Central memory CD8-positive, alpha-beta T cell (primary cell): ENCODE results near the gene GSS.

Source experiments
- ATAC-seq: fragments of 150-1000 bp; cut with Tn5 transposase; replicated peaks from 2 replicates; pipeline ENCODE4 v1.10.0; 2022; ENCODE audit warnings: mild to moderate bottlenecking, moderate FRiP score, moderate number of reproducible peaks; ENCODE audit not compliant: poor library complexity, severe bottlenecking; ENCODE audit errors: extremely low read depth
- DNase-seq, 2 donors: peaks; one replicate each; pipeline ENCODE4 v3.0.0; 2021; ENCODE audit warnings: low spot score in 2 of 2
- H3K27ac Mint-ChIP-seq: one replicate; pipeline ENCODE4 v1.8.0; 2022; ENCODE audit warnings: low read depth, mild to moderate bottlenecking, moderate library complexity, mixed read lengths
- H3K27me3 Mint-ChIP-seq: one replicate; pipeline ENCODE4 v1.8.0; 2022; ENCODE audit warnings: mixed read lengths
- H3K36me3 Mint-ChIP-seq: one replicate; pipeline ENCODE4 v1.8.0; 2022; ENCODE audit warnings: mild to moderate bottlenecking, moderate library complexity, mixed read lengths; ENCODE audit not compliant: insufficient read depth
- H3K4me1 Mint-ChIP-seq: one replicate; pipeline ENCODE4 v1.8.0; 2022; ENCODE audit warnings: mixed read lengths
- H3K4me3 Mint-ChIP-seq: one replicate; pipeline ENCODE4 v1.8.0; 2022; ENCODE audit warnings: mild to moderate bottlenecking, moderate library complexity, mixed read lengths
- H3K9me3 Mint-ChIP-seq: one replicate; pipeline ENCODE4 v1.8.0; 2022; ENCODE audit warnings: mixed read lengths

GSS gene

DNA sequence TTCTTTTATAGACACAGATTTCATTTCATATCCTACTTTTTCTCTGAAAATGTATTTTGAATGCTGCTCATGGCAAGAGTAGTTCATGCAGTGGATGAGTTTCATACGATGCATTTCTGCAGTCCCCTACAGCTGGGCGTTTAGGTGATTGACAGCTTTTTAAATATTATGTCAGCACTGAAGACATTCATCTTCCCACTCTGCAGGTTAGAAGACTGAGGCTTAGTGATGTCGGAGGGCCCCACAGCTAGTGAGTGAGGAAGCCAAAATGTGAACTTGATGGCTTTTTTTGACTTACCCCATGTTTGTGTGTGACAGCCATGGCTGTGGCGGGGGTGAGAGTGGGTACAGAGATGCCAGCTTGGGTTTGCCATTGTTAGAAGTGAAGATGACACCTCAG, 33.5 kb upstream of the GSS start:
- H3K27ac Mint-ChIP-seq = peak overlapping the region; percentile 38
- no peak for DNase-seq

DNA sequence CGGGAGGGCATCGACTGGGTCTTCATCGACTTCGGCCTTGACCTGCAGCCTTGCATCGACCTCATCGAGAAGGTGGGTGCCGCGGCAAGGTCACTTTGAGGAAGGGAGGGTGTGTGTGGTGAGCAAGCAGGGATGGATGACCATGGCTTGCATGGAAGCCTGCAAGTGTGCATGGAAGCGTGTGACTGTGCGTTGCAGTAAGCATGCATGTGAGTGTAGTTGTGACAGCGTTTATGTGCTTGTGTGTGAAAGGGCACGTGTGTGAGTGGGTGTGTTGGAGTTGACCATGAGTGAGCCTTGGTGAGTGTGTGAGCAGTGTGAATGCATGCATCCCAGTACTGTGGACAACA, 32.6 kb upstream of the GSS start:
- Mint-ChIP-seq H3K9me3 (no peaks in the 10 kb centered on the region), H3K27ac (no peak overlapping the region), H3K27me3 (peaks cover 11% of the 10 kb centered on the region), H3K4me3 (no peak overlapping the region), H3K4me1 (peaks cover 4% of the 10 kb centered on the region), H3K36me3 (peaks cover 5% of the 10 kb centered on the region)
- ATAC-seq (no peak), DNase-seq (no peak)

More for the DNA sequence above, 33.5 kb upstream of the GSS start:
- H3K27me3 Mint-ChIP-seq = peaks cover 2% of the 10 kb centered on the region
- peaks cover 4% of the 10 kb centered on the region for H3K4me1 Mint-ChIP-seq
- peaks cover 5% of the 10 kb centered on the region for H3K36me3 Mint-ChIP-seq
- no peak overlapping the region for H3K4me3 Mint-ChIP-seq
- no peaks in the 10 kb centered on the region for H3K9me3 Mint-ChIP-seq
- ATAC-seq = no peak

DNA sequence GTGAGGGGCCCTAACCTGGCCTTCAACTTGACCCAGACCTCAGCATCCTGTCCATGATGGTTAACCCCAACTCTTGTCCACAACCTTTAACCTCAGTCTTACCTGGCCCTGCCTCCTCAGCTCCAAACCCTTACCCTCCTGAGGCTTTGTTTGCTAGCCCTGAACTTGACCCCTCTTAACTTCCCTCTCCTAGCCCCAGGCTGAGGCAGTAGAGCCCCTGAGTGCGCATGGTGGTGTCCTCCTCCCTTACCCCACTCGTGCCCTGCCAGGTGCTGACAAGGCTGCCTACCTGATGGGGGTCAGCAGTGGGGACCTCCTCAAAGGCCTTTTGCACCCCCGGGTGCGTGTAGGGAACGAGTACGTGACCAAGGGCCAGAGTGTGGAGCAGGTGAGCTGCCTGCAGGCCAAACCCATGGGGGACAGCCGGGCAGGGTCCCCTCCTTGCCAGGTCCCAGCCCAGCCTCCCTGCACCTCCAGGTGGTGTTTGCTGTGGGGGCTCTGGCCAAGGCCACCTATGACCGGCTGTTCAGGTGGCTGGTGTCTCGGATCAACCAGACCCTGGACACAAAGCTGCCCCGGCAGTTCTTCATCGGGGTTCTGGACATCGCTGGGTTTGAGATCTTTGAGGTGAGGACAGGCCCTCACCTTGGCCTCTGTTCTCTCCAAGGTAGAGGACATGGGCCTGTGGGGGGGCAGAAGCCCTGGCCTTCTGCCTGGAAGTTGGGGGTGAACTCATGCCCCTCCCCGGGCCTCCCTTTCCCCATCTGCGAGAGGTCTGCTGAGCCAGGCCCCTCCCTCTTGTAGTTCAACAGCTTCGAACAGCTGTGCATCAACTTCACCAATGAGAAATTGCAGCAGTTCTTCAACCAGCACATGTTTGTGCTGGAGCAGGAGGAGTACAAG, 31.9 kb upstream of the GSS start:
- H3K9me3 Mint-ChIP-seq = no peaks in the 10 kb centered on the region
- ATAC-seq (no peak), DNase-seq (no peak)
- H3K36me3 Mint-ChIP-seq = peaks cover 5% of the 10 kb centered on the region
- H3K27ac Mint-ChIP-seq = no peak overlapping the region
- peaks cover 17% of the 10 kb centered on the region for H3K27me3 Mint-ChIP-seq
- peaks cover 4% of the 10 kb centered on the region for H3K4me1 Mint-ChIP-seq
- H3K4me3 Mint-ChIP-seq = no peak overlapping the region

DNA sequence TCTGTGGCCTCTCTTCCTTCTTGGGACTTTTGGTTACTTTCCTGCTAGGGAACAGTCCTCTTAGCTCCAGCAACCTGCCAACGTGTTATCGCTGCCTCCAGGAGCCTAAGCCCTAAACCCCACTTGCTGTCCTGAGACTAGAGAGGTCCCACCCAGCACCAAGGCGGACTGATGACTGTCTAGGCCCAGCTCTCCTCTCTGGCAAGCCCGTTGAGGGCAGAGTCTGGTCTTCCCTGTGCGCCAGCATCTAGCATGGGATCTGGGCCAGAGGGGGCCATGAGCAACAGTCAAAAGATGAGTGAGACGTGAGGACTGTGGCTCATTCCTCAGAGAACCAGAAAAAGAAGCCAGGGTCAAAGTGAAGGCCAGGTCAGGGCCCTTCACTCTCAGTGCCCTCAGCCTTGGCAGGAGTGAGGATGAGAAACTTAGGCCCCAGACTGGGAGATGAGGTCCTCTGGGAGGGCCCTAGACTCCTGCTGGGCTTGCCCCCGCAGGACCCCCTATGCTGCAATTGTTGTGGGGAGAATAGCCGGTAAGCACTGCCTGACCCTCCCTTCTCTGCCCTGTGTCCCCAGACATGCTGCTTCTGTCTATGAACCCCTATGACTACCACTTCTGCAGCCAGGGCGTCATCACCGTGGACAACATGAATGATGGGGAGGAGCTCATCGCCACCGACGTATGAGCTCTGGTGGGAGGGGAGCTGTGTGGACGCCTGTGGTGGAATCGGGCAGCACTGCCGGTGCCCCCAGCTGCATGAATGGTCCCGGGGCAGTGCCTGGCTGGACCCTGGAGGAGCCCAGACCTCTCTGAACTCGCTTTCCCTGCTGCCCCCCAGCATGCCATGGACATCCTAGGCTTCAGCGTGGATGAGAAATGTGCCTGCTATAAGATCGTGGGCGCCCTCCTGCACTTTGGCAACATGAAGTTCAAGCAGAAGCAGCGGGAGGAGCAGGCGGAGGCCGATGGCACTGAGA, 31.0 kb upstream of the GSS start:
- no peaks in the 10 kb centered on the region for H3K9me3 Mint-ChIP-seq
- no peak for ATAC-seq
- H3K4me3 Mint-ChIP-seq = no peak overlapping the region
- no peak overlapping the region for H3K27ac Mint-ChIP-seq
- H3K4me1 Mint-ChIP-seq = peaks cover 4% of the 10 kb centered on the region
- peaks cover 5% of the 10 kb centered on the region for H3K36me3 Mint-ChIP-seq
- DNase-seq = no peak
- H3K27me3 Mint-ChIP-seq = peaks cover 27% of the 10 kb centered on the region

DNA sequence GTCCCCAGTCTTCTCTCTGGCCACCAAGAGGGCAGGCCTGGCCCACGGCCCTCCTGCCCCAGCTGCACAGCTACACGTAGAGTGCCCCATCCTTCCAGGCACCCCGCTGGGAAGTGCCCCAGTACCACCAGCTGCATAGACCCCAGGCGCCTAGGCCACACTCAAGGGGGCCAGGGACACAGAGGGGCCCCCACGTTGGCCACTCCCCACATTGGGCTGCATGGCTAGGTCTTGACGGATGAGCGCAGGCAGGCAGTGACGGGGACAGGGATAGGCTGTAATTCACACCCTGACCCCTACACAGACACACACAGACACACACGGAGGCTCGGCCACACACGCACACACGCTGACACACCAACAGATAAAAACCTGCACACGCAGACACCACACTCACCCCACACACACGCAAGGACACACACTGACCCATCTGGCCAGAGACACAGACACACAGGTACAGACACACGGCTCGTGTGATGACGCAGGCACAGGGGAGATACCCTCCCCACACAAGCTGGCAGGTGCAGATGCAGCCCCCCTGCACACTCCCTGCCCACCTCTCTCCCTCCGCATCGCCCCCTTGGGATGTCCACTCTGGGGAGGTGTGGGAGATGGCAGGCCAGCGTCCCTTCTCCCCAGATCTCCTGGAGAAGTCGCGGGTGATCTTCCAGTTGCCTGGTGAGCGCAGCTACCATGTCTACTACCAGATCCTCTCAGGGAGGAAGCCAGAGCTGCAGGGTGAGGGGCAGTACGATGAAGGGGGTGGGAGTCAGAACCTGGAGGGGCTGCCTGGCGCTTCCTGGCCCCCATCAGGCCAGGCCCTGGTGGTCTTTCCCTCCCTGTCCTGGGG, 30.1 kb upstream of the GSS start:
- Mint-ChIP-seq H3K4me3 (no peak overlapping the region), H3K4me1 (peaks cover 4% of the 10 kb centered on the region), H3K27ac (no peak overlapping the region), H3K27me3 (peaks cover 36% of the 10 kb centered on the region), H3K36me3 (peaks cover 2% of the 10 kb centered on the region), H3K9me3 (no peaks in the 10 kb centered on the region)
- ATAC-seq = no peak
- DNase-seq = no peak

DNA sequence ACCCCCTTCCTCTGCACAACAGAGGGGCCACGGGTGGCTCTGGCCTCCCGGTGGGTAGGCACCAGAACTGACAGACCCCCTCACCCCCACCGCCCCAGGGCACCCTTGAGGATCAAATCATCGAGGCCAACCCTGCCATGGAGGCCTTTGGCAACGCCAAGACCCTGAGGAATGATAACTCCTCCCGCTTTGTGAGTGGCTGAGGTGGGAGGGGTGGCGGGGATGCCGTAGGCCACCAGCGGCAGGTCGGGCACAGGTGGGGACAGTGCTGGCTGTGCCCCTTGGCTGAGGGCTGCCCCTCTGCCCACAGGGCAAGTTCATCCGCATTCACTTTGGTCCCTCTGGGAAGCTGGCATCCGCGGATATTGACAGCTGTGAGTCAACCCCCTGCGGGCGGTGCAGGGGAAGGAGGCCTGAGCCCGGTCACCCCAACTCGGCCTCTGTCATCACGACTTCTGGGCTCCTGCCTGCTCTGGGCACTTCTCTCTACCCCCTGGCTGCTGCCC, 29.2 kb upstream of the GSS start:
- Mint-ChIP-seq H3K4me1 (peaks cover 4% of the 10 kb centered on the region), H3K27me3 (peaks cover 36% of the 10 kb centered on the region), H3K4me3 (no peak overlapping the region), H3K9me3 (no peaks in the 10 kb centered on the region), H3K36me3 (peaks cover 2% of the 10 kb centered on the region), H3K27ac (no peak overlapping the region)
- ATAC-seq (no peak), DNase-seq (no peak)

DNA sequence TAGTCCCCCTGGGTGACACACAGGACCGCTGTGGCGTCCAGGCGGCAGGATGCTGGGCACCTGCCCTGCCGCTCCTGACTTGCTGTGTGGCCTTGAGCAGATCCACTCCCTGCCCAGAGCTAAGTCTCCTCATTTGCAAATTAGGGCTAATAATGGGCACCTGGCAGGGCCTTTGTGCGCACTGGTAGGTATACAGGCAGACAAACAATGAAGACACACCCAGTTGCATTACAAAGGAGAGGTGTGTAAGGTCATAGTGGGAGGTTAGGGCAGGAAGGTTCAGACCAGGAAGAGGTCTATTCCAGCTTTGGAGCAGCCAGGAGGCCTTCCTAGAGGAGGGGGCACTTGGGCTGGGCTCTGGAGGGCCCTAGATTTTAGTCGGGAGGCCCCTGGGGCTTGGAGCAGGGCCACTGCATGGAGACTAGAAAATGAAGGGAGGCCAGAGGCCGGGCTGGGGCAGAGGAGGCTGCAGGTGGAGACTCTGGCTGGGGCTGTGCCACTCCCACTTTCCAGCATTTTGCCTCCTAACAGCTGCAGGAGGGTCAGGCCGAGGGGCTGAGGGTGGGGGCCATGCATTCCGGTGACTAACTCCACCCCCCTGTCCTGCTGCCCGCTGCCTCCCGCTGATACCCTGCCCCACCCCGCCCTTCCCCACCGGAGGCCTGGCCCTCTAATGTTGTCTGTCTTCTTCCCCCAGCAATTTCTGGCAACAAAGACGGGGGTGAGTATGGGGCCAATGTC, 28.6 kb upstream of the GSS start:
- no peak overlapping the region for H3K4me3 Mint-ChIP-seq
- H3K36me3 Mint-ChIP-seq = peaks cover 2% of the 10 kb centered on the region
- DNase-seq (no peak), ATAC-seq (no peak)
- peaks cover 4% of the 10 kb centered on the region for H3K4me1 Mint-ChIP-seq
- no peak overlapping the region for H3K27ac Mint-ChIP-seq
- H3K27me3 Mint-ChIP-seq = peaks cover 36% of the 10 kb centered on the region
- no peaks in the 10 kb centered on the region for H3K9me3 Mint-ChIP-seq

DNA sequence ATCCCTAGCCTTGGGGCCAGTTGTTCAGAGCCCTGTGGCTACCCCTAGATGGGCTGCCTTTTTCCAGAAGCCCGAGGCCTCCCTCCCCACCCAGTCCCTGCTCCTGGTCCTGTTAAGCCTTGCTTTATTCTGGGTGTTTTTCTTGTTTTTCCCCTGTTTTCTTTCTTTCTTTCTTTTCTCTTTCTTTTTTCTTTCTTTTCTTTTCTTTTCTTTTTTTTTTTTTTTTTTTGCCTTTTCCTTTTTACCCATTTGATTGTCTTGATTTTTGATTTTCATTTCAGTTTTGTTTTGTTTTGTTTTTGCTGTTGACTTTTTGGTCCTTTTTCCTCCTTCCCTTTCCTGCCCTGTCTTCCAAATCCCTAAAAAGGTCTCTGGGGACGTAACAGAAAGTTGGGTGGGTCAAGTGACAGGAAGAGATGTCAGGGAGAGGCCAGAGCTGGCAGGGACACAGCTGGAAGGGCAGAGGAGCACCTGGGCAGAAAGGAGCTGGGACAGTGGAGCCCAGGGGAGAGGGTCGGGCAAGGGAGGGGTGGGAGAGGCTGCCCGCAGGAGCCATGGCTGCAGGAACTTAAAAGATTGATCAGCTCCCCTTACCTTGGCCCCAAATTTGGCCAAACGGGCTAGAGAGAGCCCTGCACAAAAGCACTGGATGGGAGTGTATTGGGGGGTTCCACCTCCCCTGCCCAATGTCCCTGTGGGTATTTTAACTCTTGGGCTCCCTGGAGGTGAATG, 27.6 kb upstream of the GSS start:
- DNase-seq (no peak), ATAC-seq (no peak)
- H3K27me3 Mint-ChIP-seq = peaks cover 36% of the 10 kb centered on the region
- no peak overlapping the region for H3K4me3 Mint-ChIP-seq
- H3K4me1 Mint-ChIP-seq = peaks cover 4% of the 10 kb centered on the region
- no peaks in the 10 kb centered on the region for H3K9me3 Mint-ChIP-seq
- H3K36me3 Mint-ChIP-seq = peaks cover 2% of the 10 kb centered on the region
- peak overlapping the region; percentile 42 for H3K27ac Mint-ChIP-seq

DNA sequence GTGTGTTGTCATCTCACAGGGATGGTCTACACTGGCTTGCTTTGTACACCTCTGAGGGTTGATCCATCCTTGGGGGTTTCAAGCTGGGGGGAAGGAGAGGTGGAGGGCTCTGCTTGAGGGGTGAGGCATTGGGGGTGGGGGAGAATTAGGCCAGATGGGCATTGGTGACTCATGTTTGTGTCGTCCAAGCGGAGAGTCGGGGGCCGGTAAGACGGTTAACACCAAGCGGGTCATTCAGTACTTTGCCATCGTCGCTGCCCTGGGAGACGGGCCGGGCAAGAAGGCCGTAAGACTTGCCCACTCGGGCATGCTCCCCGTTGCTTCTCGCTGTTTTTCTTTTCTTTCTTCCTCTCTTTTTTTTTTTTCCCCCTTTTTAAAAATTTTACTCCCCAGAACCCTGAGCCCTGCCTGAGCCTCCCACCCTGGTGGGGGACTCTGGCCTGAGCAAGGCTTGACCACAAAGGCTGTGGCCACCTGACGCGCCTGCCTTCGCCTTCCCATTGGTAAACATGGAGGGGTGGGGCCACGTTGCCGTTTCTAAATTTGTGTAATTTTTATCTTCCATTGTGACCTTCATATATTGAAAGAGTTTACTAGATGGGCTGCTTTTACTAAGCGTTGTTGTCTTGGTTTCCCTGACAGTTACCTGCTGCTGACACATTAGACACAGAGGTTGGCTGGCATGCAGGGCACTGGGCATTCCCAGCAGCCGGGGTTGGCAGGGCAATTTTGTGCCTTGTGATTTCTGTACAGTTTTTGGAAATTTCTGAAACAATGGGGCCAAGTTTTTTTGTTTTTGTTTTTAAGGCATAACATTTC, 26.9 kb upstream of the GSS start:
- peaks cover 2% of the 10 kb centered on the region for H3K36me3 Mint-ChIP-seq
- H3K4me1 Mint-ChIP-seq = peaks cover 4% of the 10 kb centered on the region
- no peak for ATAC-seq
- peaks cover 40% of the 10 kb centered on the region for H3K27me3 Mint-ChIP-seq
- DNase-seq = no peak
- peak overlapping the region; percentile 42 for H3K27ac Mint-ChIP-seq
- H3K4me3 Mint-ChIP-seq = no peak overlapping the region
- no peaks in the 10 kb centered on the region for H3K9me3 Mint-ChIP-seq

DNA sequence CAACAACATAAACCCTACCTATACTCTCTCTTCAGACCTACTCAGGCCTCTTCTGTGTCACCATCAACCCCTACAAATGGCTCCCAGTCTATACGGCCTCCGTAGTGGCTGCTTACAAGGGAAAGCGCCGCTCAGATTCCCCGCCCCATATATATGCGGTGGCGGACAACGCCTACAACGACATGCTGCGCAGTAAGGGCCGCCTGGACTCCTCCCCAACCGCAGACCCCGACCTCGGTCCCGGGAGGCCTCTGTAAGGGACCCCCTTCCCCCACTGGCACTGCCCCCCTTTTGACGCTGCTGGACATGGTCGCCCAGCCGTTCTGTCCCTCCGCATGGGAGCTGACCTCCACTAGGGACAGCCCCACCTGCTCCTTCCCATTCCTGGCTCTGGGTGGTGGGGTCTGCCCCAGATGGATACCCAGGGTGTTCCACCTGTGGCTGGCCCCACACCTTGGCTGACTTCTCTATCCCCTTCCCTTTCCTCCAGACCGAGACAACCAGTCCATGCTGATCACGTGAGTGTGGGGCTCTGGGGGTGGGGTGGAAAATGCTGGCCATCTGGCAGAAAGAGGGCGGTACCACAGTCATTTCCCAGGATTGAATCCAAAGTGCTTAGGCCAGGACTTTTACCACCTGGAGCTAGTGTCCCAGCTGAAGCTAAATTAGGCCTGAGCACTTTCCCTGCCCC, 25.1 kb upstream of the GSS start:
- Mint-ChIP-seq H3K4me3 (no peak overlapping the region), H3K4me1 (peaks cover 1% of the 10 kb centered on the region), H3K27me3 (peaks cover 50% of the 10 kb centered on the region)

More for the DNA sequence above, 25.1 kb upstream of the GSS start:
- ATAC-seq (no peak), DNase-seq (no peak)
- Mint-ChIP-seq H3K9me3 (no peaks in the 10 kb centered on the region), H3K36me3 (peaks cover 2% of the 10 kb centered on the region), H3K27ac (no peak overlapping the region)
